ENCODE data around the gene STIM2. TPM values are rescaled to one million over a fixed set of nuclear protein-coding genes. Genes with fewer than 3 reads are reported as not detected.

Gene STIM2
- total and polyA plus RNA-seq, 10 of the 15 experiments (the other 5 are each of a cell fraction or from before 2014, with no cell fraction given), result 4.7 to 41.5 (median 16.9) TPM

- peak; percentile 20; the same call in 1 of the 2 replicates for TF ChIP-seq MAX (IDR thresholded peaks at IDR 0.05; ENCODE audit: low read depth, low read length)
- no peak for TF ChIP-seq SP1 (IDR thresholded peaks at IDR 0.05; ENCODE audit: low read depth, low read length)
- peak; percentile 80 for TF ChIP-seq ZBTB11 (CRISPR knock-in tag; IDR thresholded peaks at IDR 0.05)
- TF ChIP-seq ELK1 (IDR thresholded peaks at IDR 0.05; ENCODE audit: low read depth, low read length), result no peak
- no peak for TF ChIP-seq CBFB (IDR thresholded peaks at IDR 0.05; ENCODE audit: low read depth)
- peak; percentile 97 for TF ChIP-seq BACH1 (IDR thresholded peaks at IDR 0.05; ENCODE audit: borderline replicate concordance)
- TF ChIP-seq NFXL1 (IDR thresholded peaks at IDR 0.05; ENCODE audit: borderline replicate concordance), result no peak
- TF ChIP-seq SRF (IDR thresholded peaks at IDR 0.05; ENCODE audit: low read depth in 2 of 2, low read length in 2 of 2), result no peak
- peak; percentile 45; the same call in 1 of the 2 replicates for TF ChIP-seq POLR2AphosphoS2 (IDR thresholded peaks at IDR 0.05; ENCODE audit: low read depth, low read length)
- peak; percentile 85 for TF ChIP-seq KLF5 (IDR thresholded peaks at IDR 0.05; ENCODE audit: partially characterized antibody)
- TF ChIP-seq YY1 (IDR thresholded peaks at IDR 0.05; ENCODE audit: low read depth, low read length), result peak; percentile 74
- TF ChIP-seq HCFC1 (IDR thresholded peaks at IDR 0.05; ENCODE audit: low read length), result peak; percentile 49; the same call in 1 of the 2 replicates
- TF ChIP-seq RELB (IDR thresholded peaks at IDR 0.05; ENCODE audit: low read depth), result peak; percentile 91
- TF ChIP-seq PRDM15 (CRISPR knock-in tag; IDR thresholded peaks at IDR 0.05), result no peak
- TF ChIP-seq BMI1 (IDR thresholded peaks at IDR 0.05; ENCODE audit: borderline replicate concordance), result peak; percentile 57; the same call in 1 of the 2 replicates
Observed at GRCh38 chr4:26857278-26858034, 3.2 kb upstream of the STIM2 start (continued).

All from GM12878 (cell line).